PC-3 (cell line): ENCODE data around the gene TCF3. TPM values are rescaled to one million over a fixed set of nuclear protein-coding genes. Genes with fewer than 3 reads are reported as not detected.

Experiments used
- ATAC-seq: fragments of 200-7000 bp; cut with Tn5 transposase; 2 replicates; pipeline ENCODE4 v1.9.1; 2020; ENCODE audit warnings: mild to moderate bottlenecking, moderate library complexity
- BruUV-seq: library from RNA; stranded (reverse); fragments of 400-500 nt; replicated peaks from 2 replicates; lab custom pipeline; 2021; lab: Mats Ljungman, UMichigan
- CTCF ChIA-PET: fragments of 300-600 bp; sonication (Branson Sonifier 250); formaldehyde crosslinking; loops from one replicate; lab custom pipeline; 2022; ENCODE audit warnings: antibody characterized with exemption; lab: Charles Lee
- POLR2A ChIA-PET: fragments of 300-600 bp; sonication (Branson Sonifier 250); formaldehyde crosslinking; loops from one replicate; lab custom pipeline; 2022; ENCODE audit warnings: antibody characterized with exemption; ENCODE audit not compliant: unreplicated experiment; lab: Charles Lee
- DNase-seq: peaks from one replicate; pipeline ENCODE4 v3.0.0-alpha.2; 2015
- H2AFZ ChIP-seq: fragments of 300-600 bp; sonication (generic); 2 replicates; pipeline ENCODE4 v1.6.0; 2016; ENCODE audit warnings: antibody characterized with exemption, low read length
- H3F3A ChIP-seq: fragments of 300-600 bp; sonication (generic); one replicate; pipeline ENCODE4 v1.6.0; 2017; ENCODE audit warnings: antibody characterized with exemption, low read length, control low read depth, mild to moderate bottlenecking; ENCODE audit not compliant: unreplicated experiment
- H3K27ac ChIP-seq: fragments of 300-600 bp; sonication (generic); 2 replicates; pipeline ENCODE4 v1.5.1; 2016; ENCODE audit warnings: mild to moderate bottlenecking, low read length
- H3K27me3 ChIP-seq: fragments of 300-600 bp; sonication (generic); 2 replicates; pipeline ENCODE4 v1.6.1; 2016; ENCODE audit warnings: low read length, mixed read lengths
- H3K36me3 ChIP-seq: fragments of 300-600 bp; sonication (generic); 2 replicates; pipeline ENCODE4 v1.6.1; 2016; ENCODE audit warnings: low read depth, mixed run types, low read length, mixed read lengths
- H3K4me1 ChIP-seq: fragments of 300-600 bp; sonication (generic); 2 replicates; pipeline ENCODE4 v1.5.1; 2016; ENCODE audit warnings: low read length; ENCODE audit not compliant: insufficient read depth
- H3K4me2 ChIP-seq: fragments of 300-600 bp; sonication (generic); 2 replicates; pipeline ENCODE4 v1.6.0; 2016; ENCODE audit warnings: low read length
- H3K4me3 ChIP-seq: fragments of 300-600 bp; sonication (generic); 2 replicates; pipeline ENCODE4 v1.5.1; 2016; ENCODE audit warnings: mild to moderate bottlenecking, low read length, mixed read lengths
- H3K79me2 ChIP-seq: fragments of 300-600 bp; sonication (generic); 2 replicates; pipeline ENCODE4 v1.6.1; 2017; ENCODE audit warnings: low read length, mixed read lengths
- H3K9ac ChIP-seq: fragments of 300-600 bp; sonication (generic); 2 replicates; pipeline ENCODE4 v1.6.0; 2016; ENCODE audit warnings: mild to moderate bottlenecking, low read length
- H3K9me2 ChIP-seq: fragments of 300-600 bp; sonication (generic); replicated peaks from 2 replicates; pipeline ENCODE4 v1.6.1; 2016; ENCODE audit warnings: mixed run types, low read length, mixed read lengths
- H3K9me3 ChIP-seq: fragments of 300-600 bp; sonication (generic); 2 replicates; pipeline ENCODE4 v1.6.1; 2016; ENCODE audit warnings: low read length, mixed read lengths
- H4K20me1 ChIP-seq: fragments of 300-600 bp; sonication (generic); 2 replicates; pipeline ENCODE4 v1.6.1; 2016; ENCODE audit warnings: low read length, mixed read lengths
- EZH2 ChIP-seq: fragments of 300-600 bp; sonication (generic); IDR thresholded peaks from one replicate; pipeline ENCODE4 v1.6.1; 2017; ENCODE audit warnings: antibody characterized with exemption, mild to moderate bottlenecking, low read length; ENCODE audit not compliant: unreplicated experiment
- EZH2phosphoT487 ChIP-seq: fragments of 300-600 bp; sonication (generic); IDR thresholded peaks from 2 replicates; pipeline ENCODE4 v1.6.1; 2018; ENCODE audit warnings: mild to moderate bottlenecking, antibody characterized with exemption, low read length, borderline replicate concordance
- intact Hi-C: fragments of 100-400 bp; cut with micrococcal nuclease; formaldehyde crosslinking; loops from 2 replicates; pipeline ENCODE4 v1.9.0; 2023
- total RNA-seq: library from RNA; depleted of rRNA; stranded (reverse); fragments of >200 nt; gene quantifications from 2 replicates; pipeline ENCODE4 v1.2.3, GENCODE V29; 2014
- TF ChIP-seq, protein P1 (sequence below): fragments of 300-600 bp; sonication (generic); conservative IDR thresholded peaks from 2 replicates; pipeline ENCODE4 v1.5.1; 2017; ENCODE audit warnings: antibody characterized with exemption, low read depth, mild to moderate bottlenecking, low read length

Gene TCF3
- total RNA-seq, 1 experiment from 2014 or later: 147 TPM

DNA sequence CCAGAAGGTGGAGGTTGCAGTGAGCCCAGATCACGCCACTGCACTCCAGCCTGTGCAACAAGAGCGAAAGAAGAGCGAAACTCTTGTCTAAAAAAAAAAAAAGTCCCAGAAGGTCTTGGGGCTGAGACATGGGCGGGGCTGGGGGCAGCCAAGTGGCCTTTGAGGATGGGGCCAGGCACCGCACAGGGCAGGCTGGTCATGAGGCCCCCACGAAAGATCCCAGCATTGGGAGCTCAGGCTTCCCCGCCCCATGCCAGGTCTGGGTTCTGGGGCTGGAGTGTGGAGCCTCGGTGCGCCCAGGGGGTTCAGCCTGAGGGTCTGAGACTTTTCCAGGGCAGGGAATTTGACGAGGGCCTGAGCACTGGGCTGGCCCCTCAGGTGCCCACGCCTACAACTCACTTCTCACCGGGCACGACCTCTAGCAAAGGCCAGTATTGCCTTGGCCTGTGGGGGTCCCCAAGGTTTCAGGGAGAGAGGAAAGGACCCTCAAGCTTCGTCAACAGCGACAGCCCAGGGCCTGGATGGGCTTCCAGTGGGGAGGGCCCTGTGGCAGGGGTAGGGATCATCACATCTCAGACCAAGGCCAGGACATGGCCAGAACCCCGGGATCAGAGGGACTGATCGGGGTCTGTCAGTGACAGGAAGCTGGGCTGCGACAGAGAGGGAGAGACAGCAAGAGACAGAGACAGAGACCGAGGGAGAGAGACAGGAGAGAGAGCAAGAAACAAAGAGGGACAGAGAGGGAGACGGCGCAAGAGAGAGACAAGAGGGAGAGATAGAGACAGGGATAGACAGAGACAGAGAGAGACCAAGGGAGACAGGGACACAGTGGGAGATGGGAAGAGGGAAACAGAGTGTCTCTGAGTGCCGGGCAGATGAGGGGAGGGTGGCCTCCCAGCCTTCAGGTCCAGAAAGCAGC, 76.8 kb downstream of the TCF3 start:
- CTCF ChIA-PET: no interaction called here
- no peak overlapping the region for H3K27ac ChIP-seq
- DNase-seq: no peak

DNA sequence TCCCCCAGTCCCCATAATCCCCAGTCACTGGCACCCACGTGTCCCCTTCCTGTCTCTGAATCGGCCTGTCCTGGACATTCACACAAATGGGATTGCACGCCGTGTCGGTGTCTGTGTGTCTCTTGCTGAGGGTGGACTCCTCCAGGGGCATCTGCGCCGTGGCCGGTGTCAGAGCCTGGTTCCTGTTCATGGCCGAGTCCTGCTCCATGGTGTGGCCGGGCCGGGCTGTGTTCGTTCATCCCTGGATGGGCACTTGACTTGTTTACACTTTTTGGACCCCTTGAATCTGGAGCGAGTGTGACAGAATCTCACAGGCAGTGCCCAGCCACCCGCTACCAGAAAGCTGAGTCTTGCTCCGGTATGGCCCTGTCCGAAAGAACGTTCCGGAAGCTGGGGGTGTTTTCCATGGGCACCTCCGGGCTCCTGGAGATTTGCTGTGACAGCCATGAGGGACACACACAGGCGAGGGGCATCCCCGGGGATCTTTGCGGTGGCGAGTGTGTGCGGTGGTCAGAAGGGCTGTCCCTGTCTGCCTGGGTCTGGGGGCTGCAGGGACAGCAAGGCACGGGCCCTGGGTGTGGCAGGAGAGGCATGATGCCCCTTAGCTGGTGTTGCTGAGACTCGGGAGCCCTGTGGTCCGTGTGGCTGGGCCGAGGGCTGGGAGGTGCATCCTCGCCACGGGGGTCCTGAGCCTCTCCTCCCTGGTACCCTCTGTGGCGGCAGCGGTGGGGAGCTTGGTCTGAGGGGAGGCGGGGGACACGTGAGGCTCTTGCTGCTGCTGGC, 77.9 kb downstream of the TCF3 start:
- Histone ChIP-seq H3K4me1 (no peaks in the 10 kb centered on the region), H3K27ac (no peak overlapping the region), H3K79me2 (no peaks in the 10 kb centered on the region), H3F3A (no peaks in the 10 kb centered on the region), H3K9ac (no peak overlapping the region), H2AFZ (no peak overlapping the region), H3K9me3 (no peaks in the 10 kb centered on the region), H3K36me3 (no peaks in the 10 kb centered on the region), H3K9me2 (no peaks in the 10 kb centered on the region), H3K4me2 (no peak overlapping the region), H3K4me3 (no peak overlapping the region), H3K27me3 (no peaks in the 10 kb centered on the region), H4K20me1 (no peaks in the 10 kb centered on the region)
- ATAC-seq (no peak), DNase-seq (no peak)
- POLR2A ChIA-PET: no interaction called here
- intact Hi-C loops: no loop called here
- CTCF ChIA-PET: no interaction called here
- BruUV-seq: no TSS peak
- no peak for TF ChIP-seq EZH2
- TF ChIP-seq, protein P1, sequence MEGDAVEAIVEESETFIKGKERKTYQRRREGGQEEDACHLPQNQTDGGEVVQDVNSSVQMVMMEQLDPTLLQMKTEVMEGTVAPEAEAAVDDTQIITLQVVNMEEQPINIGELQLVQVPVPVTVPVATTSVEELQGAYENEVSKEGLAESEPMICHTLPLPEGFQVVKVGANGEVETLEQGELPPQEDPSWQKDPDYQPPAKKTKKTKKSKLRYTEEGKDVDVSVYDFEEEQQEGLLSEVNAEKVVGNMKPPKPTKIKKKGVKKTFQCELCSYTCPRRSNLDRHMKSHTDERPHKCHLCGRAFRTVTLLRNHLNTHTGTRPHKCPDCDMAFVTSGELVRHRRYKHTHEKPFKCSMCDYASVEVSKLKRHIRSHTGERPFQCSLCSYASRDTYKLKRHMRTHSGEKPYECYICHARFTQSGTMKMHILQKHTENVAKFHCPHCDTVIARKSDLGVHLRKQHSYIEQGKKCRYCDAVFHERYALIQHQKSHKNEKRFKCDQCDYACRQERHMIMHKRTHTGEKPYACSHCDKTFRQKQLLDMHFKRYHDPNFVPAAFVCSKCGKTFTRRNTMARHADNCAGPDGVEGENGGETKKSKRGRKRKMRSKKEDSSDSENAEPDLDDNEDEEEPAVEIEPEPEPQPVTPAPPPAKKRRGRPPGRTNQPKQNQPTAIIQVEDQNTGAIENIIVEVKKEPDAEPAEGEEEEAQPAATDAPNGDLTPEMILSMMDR: no peak
- TF ChIP-seq EZH2phosphoT487: no peak

More for the DNA sequence above, 76.8 kb downstream of the TCF3 start:
- Histone ChIP-seq H4K20me1 (no peaks in the 10 kb centered on the region), H3K9ac (no peak overlapping the region), H3K4me3 (no peak overlapping the region), H3K9me3 (no peaks in the 10 kb centered on the region), H3K36me3 (no peaks in the 10 kb centered on the region), H3K4me2 (no peak overlapping the region), H3K79me2 (no peaks in the 10 kb centered on the region), H2AFZ (no peak overlapping the region), H3K27me3 (no peaks in the 10 kb centered on the region), H3F3A (no peaks in the 10 kb centered on the region), H3K4me1 (no peaks in the 10 kb centered on the region), H3K9me2 (no peaks in the 10 kb centered on the region)
- 0 out of 2 replicates have a peak, but pooled peaks have one; percentile 22 for ATAC-seq
- intact Hi-C loops: no loop called here
- POLR2A ChIA-PET: no interaction called here
- TF ChIP-seq EZH2 (no peak), EZH2phosphoT487 (no peak)
- TF ChIP-seq, protein P1: no peak
- no TSS peak for BruUV-seq
